Transverse colon (tissue), 4 donors: Measurements from ENCODE around the gene KRTAP20-3. TPM values are rescaled to one million over a fixed set of nuclear protein-coding genes. Genes with fewer than 3 reads are reported as not detected.

Experiments used
- DNase-seq: peaks from one replicate; pipeline ENCODE4 v3.0.0-alpha.2; 2019
- H3K27ac ChIP-seq, 4 donors: fragments of 200-600 bp; sonication (generic); 2 replicates each; pipeline ENCODE4 v1.5.1; 2016 to 2018; ENCODE audit warnings: inconsistent platforms in 4 of 4
- H3K27me3 ChIP-seq: fragments of 200-600 bp; sonication (generic); 2 replicates; pipeline ENCODE4 v1.5.1; 2017; ENCODE audit warnings: inconsistent platforms
- H3K36me3 ChIP-seq, 4 donors: fragments of 200-600 bp; sonication (generic); 2 replicates each; pipeline ENCODE4 v1.5.1; 2017 to 2019; ENCODE audit warnings: inconsistent platforms in 4 of 4
- H3K4me1 ChIP-seq, 4 donors: fragments of 200-600 bp; sonication (generic); 2 replicates each; pipeline ENCODE4 v1.5.1; 2017 to 2020; ENCODE audit warnings: inconsistent platforms in 4 of 4
- H3K4me3 ChIP-seq, 4 donors: fragments of 200-600 bp; sonication (generic); 1 replicate in 1 of 4; 2 replicates in 3 of 4; pipeline versions ENCODE4 v1.5.1 to v1.6.1; 2017 to 2019; ENCODE audit warnings: inconsistent platforms in 4 of 4
- H3K9me3 ChIP-seq, 2 donors: fragments of 200-600 bp; sonication (generic); 2 replicates each; pipeline ENCODE4 v1.5.1; 2017 to 2019; ENCODE audit warnings: inconsistent platforms in 2 of 2
- CTCF ChIP-seq, 5 experiments: fragments of 200-600 bp in 3 of 5; fragments of 450-650 bp in 2 of 5; sonication (generic) in 3 of 5; IDR thresholded peaks; 1 replicate in 2 of 5; 2 replicates in 3 of 5; pipeline ENCODE4 v1.5.1; 2016 to 2017; ENCODE audit warnings: antibody characterized with exemption in 5 of 5, inconsistent platforms in 3 of 5, mild to moderate bottlenecking in 2 of 5, moderate library complexity in 1 of 5
- EP300 ChIP-seq: sonication (generic); formaldehyde crosslinking; IDR thresholded peaks from one replicate; pipeline ENCODE4 v1.6.1; 2017; ENCODE audit warnings: antibody characterized with exemption, low read depth
- POLR2A ChIP-seq: fragments of 450-650 bp; IDR thresholded peaks from one replicate; pipeline ENCODE4 v1.6.1; 2016; ENCODE audit warnings: antibody characterized with exemption, mild to moderate bottlenecking, moderate library complexity
- POLR2AphosphoS5 ChIP-seq, 3 donors: sonication (generic); formaldehyde crosslinking; IDR thresholded peaks; one replicate each; pipeline ENCODE4 v1.6.1; 2016; ENCODE audit warnings: antibody characterized with exemption in 3 of 3
- WGBS, 2 donors: methylation state at CpG; one replicate each; pipeline ENCODE4 v1.1.5; 2018; ENCODE audit warnings: low coverage in 1 of 2; 5-methylcytosine and 5-hydroxymethylcytosine counted together
- in situ Hi-C, 4 donors: fragments of 200-750 bp; cut with MboI; loops; one replicate each; pipeline versions ENCODE4 v1.15.0 to v1.15.1; 2017; ENCODE audit warnings: low sequenced_read_pairs in 3 of 4, low pct_ligation_motif_present in 1 of 4, low pct_unique_long_range_greater_than_20kb in 1 of 4
- intact Hi-C: fragments of 100-400 bp; cut with DNase I; formaldehyde crosslinking; loops from one replicate; pipeline ENCODE4 v1.15.1; 2023; ENCODE audit warnings: low total_unique reads
- total RNA-seq, 4 donors: library from RNA; depleted of rRNA; stranded (reverse); fragments of >200 nt; gene quantifications; one replicate each; pipeline ENCODE4 v1.1.0, GENCODE V29; 2016

KRTAP20-3 gene
- not detected for total RNA-seq

- Histone ChIP-seq H3K36me3 (no peaks in the 10 kb centered on the region), H3K9me3 (peaks cover 0 to 9% of the 10 kb centered on the region in 2 donors), H3K4me3 (no peak within 1 kb of the TSS), H3K4me1 (no peaks in the 10 kb centered on the region), H3K27me3 (no peaks in the 10 kb centered on the region), H3K27ac (no peak within 1 kb of the TSS)
- 84 to 96% methylated on average over 2 of the region's 2 CpGs for WGBS, 2 donors
- TF ChIP-seq CTCF (IDR thresholded peaks at IDR 0.05) (no peak), POLR2AphosphoS5 (IDR thresholded peaks at IDR 0.05) (no peak), POLR2A (no peak), EP300 (no peak)
- in situ Hi-C loops (no loop called here), intact Hi-C loops (no loop called here)
- DNase-seq = no peak
These were observed at the start of gene KRTAP20-3 for GRCh38 chr21:30642564-30642963. TSS of gene KRTAP20-3 (plus strand) at chr21:30642864.

GRCh38 chr21:30598802-30599201 lies 43.9 kb upstream of the KRTAP20-3 start, which contains the start of gene KRTAP6-2:
TSS of gene KRTAP6-2 (minus strand) at chr21:30598902. CDS start at chr21:30598874, 28 bp downstream.
- Histone ChIP-seq H3K36me3 (no peaks in the 10 kb centered on the region), H3K4me1 (no peaks in the 10 kb centered on the region), H3K9me3 (no peaks in the 10 kb centered on the region), H3K4me3 (no peak within 1 kb of the TSS), H3K27ac (no peak within 1 kb of the TSS), H3K27me3 (no peaks in the 10 kb centered on the region)
- intact Hi-C loops = no loop called here
- in situ Hi-C loops = no loop called here
- TF ChIP-seq POLR2AphosphoS5 (IDR thresholded peaks at IDR 0.05) = no peak
- no peak for TF ChIP-seq EP300
- TF ChIP-seq POLR2A = no peak
- TF ChIP-seq CTCF (IDR thresholded peaks at IDR 0.05) = no peak
- WGBS, 2 donors = 96% methylated on average over 6 of the region's 6 CpGs; no CpG with 5 or more reads in 1 of the 2 donors
- DNase-seq = no peak

GRCh38 chr21:30600787-30601186 lies 41.9 kb upstream of the KRTAP20-3 start, which contains the start of gene KRTAP22-1:
TSS of gene KRTAP22-1 (plus strand) at chr21:30601087.
- WGBS, 2 donors = 29 to 33% methylated on average over 1 of the region's 1 CpG
- H3K36me3 ChIP-seq = no peaks in the 10 kb centered on the region
- H3K27ac ChIP-seq = no peak within 1 kb of the TSS
- no peak for TF ChIP-seq POLR2AphosphoS5 (IDR thresholded peaks at IDR 0.05)
- DNase-seq = no peak
- intact Hi-C loops = loop anchor here (10.0 kb wide), 1 partner anchor 64 kb away; no protein-coding TSS in a partner anchor
- no peaks in the 10 kb centered on the region for H3K4me1 ChIP-seq
- no peak within 1 kb of the TSS for H3K4me3 ChIP-seq
- H3K27me3 ChIP-seq = no peaks in the 10 kb centered on the region
- in situ Hi-C loops = no loop called here
- no peaks in the 10 kb centered on the region for H3K9me3 ChIP-seq

GRCh38 chr21:30605968-30606367 lies 36.7 kb upstream of the KRTAP20-3 start:
- no peak overlapping the region for H3K4me3 ChIP-seq
- WGBS, 2 donors = 87% methylated on average over 2 of the region's 2 CpGs; no CpG with 5 or more reads in 1 of the 2 donors
- no peak for TF ChIP-seq EP300
- no peak for TF ChIP-seq POLR2A
- TF ChIP-seq POLR2AphosphoS5 (IDR thresholded peaks at IDR 0.05) = no peak
- no peak for TF ChIP-seq CTCF (IDR thresholded peaks at IDR 0.05)
- no peak for DNase-seq
- H3K4me1 ChIP-seq = no peaks in the 10 kb centered on the region
- in situ Hi-C loops = no loop called here
- H3K27ac ChIP-seq = no peak overlapping the region
- no peaks in the 10 kb centered on the region for H3K9me3 ChIP-seq
- intact Hi-C loops = loop anchor here (10.0 kb wide), 1 partner anchor 59 kb away; no protein-coding TSS in a partner anchor
- H3K27me3 ChIP-seq = no peaks in the 10 kb centered on the region
- no peaks in the 10 kb centered on the region for H3K36me3 ChIP-seq

GRCh38 chr21:30612132-30612531 lies 30.5 kb upstream of the KRTAP20-3 start:
- TF ChIP-seq POLR2AphosphoS5 (IDR thresholded peaks at IDR 0.05) = no peak
- no peak for TF ChIP-seq CTCF (IDR thresholded peaks at IDR 0.05)
- TF ChIP-seq EP300 = no peak
- TF ChIP-seq POLR2A = no peak
- in situ Hi-C loops = no loop called here
- Histone ChIP-seq H3K9me3 (no peaks in the 10 kb centered on the region), H3K27ac (no peak overlapping the region), H3K4me3 (no peak overlapping the region), H3K4me1 (no peaks in the 10 kb centered on the region), H3K27me3 (no peaks in the 10 kb centered on the region), H3K36me3 (no peaks in the 10 kb centered on the region)
- no peak for DNase-seq
- intact Hi-C loops = no loop called here
- 75 to 82% methylated on average over 2 of the region's 2 CpGs for WGBS, 2 donors
